GM19463 (cell line): ENCODE data around the gene LMTK3.
"Not testable (repeated sequence)": the region's sequence is repeated elsewhere in the genome, so short reads cannot be mapped to it uniquely, and the experiment has no call there.

Experiments used
- ATAC-seq: cut with Tn5 transposase; IDR thresholded peaks from one replicate; pipeline ENCODE4 v1.9.1; 2021; ENCODE audit warnings: mild to moderate bottlenecking, moderate library complexity; ENCODE audit not compliant: unreplicated experiment

Gene LMTK3

DNA sequence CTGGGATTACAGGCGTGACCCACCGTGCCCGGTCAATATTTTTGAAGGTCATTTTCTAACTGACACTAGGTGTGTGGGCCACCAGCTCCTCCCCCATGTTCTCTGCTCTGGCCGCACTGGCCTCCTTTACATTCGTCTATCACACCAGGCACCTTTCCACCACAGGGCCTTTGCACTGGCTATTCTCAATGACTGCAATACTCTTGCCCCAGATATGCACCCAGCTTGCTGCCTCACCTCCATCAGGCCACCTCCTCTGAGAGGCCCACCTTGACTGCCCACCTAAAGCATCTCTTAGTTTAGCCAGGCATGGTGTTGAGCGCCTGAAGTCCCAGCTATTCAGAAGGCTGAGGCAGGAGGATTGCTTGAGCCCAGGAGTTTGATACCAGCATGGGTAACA lies 30.2 kb upstream of the LMTK3 start:
- ATAC-seq: no peak

DNA sequence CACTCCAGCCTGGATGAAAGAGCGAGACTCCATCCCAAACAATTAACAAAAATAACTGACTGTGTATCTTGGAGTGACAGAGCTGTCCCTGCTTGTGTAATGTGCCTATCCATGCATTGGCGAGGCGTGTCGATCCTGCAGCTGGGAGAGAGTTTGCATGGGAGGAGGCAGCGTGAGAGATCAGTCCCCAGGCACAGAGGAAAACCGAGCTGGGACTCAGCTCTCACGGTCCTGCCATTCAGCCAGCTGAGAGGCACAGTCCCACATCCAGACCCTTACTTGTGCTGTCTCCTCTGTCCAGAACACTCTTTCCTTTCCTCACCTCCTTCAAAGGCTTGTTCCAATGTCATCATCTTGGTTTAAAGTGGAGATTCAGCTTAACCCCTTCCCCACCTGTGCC lies 28.5 kb upstream of the LMTK3 start:
- no peak for ATAC-seq

DNA sequence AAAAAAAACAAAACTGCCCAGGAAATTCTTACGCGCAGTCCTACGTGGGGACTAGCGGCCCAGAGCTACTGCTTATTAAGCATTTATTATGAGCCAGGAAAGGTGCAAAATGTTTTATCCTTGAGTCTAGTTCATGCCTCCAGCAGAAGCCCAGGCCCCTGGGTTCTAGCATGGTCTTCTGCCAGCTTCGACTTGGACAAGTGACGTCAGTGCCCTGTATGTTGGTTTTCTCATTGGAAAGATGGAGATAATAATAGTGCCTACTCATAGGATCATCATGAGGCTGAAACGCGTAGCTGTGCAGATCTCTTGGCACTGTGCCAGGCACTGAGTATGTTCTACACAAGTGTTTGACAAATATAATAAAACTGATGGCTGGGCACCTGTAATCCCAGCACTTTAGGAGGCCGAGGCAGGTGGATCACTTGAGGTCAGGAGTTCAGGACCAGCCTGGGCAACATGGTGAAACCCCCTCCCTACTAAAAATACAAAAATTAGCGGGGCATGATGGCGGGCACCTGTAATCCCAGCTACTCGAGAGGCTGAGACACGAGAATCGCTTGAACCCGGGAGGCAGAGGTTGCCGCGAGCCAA lies 28.0 kb upstream of the LMTK3 start:
- no peak for ATAC-seq

DNA sequence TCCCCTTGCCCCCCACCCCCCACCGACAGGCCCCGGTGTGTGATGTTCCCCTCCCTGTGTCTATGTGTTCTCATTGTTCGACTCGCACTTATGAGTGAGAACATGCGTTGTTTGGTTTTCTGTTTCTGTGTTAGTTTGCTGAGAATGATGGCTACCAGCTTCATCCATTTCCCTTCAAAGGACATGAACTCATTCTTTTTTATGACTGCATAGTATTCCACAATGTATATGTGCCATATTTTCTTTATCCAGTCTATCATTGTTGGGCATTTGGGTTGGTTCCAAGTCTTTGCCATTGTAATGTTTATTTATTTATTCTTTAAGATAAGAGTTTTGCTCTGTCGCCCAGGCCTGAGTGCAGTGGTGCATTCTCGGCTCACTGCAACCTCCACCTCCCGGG lies 26.4 kb upstream of the LMTK3 start:
- not testable (repeated sequence) for ATAC-seq

DNA sequence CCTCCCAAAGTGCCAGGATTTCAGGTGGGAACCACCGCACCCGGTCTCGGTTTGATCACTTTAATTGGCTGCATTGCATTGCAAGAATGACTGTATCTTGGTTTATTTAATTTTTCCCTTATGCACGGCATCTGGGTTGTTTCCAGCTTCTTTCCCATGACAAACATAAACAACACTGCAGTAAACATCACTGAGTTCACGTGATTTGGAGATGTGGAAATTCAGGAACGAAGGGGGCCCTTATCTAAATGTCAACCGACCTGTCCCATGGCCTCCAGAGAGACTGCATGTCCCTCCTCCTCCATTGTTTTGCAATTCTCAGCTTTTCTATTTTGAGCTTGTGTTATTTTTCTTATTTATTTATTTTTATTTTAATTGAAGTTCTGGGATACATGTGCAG lies 25.9 kb upstream of the LMTK3 start:
- ATAC-seq: no peak

DNA sequence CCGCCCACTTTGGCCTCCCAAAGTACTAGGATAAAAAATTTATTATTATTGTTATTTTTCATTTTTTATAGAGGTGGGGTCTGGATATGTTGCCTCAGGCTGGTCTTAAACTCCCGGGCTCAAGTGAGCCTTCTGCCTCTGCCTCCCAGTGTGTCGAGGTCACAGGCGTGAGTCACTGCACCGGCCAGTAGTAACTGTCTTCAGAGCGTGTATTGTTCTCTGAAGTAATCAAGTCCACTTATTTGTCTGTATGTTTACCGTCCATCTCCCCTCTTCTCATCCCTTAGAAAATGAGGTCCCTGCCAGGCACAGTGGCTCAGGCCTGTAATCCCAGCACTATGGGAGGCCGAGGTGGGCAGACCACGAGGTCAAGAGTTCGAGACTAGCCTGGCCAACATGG lies 22.1 kb upstream of the LMTK3 start:
- ATAC-seq: no peak

DNA sequence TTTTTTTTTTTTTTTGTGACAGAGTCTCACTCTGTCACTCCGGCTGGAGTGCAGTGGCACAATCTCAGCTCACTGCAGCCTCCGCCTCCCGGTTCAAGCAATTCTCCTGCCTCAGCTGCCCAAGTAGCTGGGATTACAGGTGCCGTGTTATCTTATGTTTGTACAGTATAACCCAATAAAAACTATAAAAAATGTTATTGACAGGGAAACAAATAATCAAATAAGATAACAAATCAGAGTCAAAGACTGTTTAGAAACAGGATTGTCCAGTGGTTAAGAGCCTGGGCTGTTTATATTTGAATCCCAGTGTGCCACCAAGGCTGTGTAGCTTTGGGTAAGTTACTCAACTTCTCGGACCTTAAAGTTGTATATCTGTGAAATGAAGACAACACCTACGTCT lies 19.1 kb upstream of the LMTK3 start:
- no peak for ATAC-seq

DNA sequence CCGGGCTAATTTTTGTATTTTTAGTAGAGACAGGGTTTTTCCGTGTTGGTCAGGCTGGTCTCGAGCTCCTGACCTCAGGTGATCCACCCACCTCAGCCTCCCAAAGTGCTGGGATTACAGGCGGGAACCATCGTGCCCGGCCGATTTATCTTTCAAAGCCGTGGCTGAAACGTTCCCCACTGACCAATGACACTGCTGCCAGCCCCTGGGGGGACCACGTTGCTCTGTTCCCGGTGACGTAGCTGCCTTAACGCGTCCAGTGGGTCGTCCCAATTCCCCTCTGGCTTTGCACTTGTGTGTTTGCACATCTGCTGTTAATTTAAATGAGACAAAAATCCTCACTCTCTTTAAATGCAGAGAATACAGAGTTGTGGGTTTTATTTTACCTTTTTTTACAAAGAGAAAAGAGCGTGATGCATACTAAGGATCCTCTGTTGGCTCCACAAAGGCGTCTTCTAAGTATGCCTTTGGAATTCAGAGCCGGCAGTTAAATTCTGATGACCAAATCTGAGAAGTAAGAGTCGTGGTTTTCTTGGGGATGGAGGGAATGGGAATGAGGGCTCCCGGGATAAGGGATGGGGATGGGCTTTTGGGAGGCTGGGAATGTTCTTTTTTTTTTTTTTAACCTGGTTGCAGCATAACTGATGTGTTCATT lies 18.6 kb upstream of the LMTK3 start:
- ATAC-seq: no peak

DNA sequence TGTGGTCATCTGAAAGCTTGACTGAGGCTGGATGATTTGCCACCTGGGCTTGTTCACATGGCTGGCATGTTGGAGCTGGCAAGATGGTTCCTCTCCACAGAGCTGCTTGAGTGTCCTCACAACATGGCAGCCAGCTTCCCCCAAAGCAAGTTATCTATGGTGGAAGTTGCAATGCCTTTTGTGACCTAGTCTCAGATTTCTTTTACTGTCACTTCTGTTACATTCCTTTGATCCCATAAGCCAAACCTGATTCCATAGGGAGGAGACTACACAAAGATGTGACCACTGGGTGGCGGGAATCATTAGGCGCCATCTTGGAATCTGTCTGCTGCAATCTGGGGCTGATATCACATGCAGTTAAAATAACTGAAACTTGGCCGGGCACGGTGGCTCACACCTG lies 17.5 kb upstream of the LMTK3 start:
- no peak for ATAC-seq

DNA sequence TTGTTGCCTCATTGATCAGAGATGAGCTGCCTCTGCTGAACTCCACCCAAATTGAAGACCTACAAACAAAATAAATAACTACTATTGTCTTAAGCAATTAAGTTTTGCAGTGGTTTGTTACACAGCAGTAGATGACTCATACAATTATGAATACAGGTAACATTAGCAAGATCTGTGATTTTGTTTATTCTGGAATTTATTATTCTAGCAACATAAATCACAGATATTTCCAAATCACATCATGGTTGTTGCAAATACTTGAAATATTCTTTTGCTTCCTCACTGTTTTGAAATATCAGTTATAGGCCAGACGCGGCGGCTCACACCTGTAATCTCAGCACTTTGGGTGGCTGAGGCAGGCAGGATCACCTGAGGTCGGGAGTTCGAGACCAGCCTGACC lies 13.1 kb upstream of the LMTK3 start:
- no peak for ATAC-seq

DNA sequence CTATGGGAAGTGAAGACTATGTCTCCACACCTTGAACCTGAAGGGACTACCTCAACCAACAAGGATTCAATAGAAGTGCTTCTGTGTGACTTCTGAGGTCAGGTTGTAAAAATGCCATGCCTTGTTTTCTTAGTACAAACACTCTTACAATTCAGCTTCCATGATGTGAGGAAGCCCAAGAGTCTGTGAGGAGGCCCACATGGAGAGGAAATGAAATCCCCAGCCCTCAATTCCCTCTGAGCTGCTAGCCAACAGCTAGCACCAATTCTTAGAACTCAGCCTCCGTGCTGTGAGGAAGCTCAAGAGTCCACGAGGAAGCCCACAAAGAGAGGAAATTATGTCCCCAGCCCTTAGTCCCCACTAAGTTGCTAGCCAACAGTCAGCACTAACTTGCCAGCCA lies 12.6 kb upstream of the LMTK3 start:
- no peak for ATAC-seq

DNA sequence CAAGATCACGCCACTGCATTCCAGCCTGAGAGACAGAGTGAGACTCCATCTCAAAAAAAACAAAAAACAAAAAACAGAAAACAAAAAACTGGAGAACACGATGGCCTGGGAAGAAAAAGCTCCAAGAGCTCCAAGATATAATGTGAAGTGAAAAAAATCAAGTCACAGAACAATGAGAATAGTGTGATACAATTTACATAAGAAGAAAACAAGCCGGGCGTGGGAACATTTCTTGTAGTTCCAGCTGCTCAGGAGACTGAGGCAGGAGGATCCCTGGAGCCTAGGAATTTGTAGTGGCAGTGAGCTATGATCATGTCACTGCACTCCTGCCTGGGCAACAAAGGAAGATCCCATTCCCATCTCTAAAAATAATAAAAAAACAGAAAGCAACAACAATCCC lies 8.5 kb upstream of the LMTK3 start:
- ATAC-seq: no peak

DNA sequence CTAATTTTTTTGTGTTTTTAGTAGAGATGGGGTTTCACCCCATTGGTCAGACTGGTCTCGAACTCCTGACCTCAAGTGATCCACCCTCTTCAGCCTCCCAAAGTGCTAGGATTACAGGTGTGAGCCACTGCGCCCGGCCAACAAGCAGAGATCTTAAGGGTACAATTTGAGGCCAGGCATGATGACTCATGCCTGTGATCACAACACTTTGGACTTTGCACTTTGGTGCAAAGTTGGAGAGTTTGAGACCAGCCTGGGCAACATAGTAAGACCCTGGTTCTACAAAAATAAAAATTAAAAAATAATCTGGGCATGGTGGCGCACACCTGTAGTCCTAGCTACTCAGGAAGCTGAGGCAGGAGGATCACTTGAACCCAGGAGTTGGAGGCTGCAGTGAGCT lies 7.8 kb upstream of the LMTK3 start:
- ATAC-seq: not testable (repeated sequence)

DNA sequence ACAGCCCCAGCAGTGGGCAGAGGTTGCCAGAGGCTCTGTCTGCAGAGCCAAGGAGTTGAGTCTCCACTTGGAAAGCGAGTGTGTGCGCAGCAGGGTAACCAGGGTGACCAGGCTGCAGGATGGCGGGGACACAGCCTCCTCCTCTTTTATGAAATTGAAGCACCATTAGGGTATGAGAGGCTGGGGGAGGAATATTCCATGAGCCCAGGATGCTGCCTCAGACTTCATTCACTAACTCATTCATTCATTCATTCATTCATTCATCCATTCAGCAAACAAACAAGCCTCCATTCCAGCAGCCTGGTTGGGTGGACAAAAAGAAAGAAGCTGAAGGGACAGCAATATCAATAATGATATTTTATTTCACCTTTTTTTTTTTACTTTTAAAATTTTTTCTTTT lies 6.6 kb upstream of the LMTK3 start:
- no peak for ATAC-seq

DNA sequence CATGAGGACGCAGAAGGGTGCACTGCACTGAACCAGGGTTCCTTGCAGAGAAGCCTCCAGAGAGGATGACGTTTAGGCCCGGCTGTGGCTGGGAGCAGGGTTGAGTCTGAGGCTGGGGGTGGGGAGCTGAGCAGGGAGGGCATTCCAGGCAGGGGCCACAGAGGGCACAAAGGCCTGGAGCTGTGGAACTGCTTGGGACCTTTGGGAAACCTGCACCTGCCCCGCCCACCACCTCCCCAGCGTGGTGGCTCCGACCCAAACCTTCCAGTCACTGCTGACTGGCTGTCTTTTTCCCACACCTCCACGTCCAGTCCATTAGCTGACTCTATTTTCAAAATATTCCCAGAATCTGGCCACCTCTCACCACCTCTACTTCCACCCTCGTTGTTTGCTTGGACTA lies 4.9 kb upstream of the LMTK3 start:
- ATAC-seq: no peak

DNA sequence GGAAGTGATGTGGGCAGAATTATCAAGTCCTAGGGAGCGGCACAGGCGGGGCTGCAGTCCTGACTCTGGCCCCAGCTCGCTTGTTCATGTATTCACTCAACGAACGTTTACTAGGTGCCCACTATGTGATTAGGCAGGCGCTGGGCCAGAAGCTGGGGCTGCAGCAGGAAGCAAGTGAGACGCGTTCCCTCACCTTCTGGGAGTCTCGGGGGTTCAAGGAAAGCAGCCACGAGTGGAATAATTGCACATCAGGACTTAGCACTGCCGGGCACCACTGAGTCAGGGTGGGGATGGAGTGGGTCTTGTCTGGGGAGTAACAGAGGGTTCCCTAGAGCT lies 2.5 kb upstream of the LMTK3 start:
- ATAC-seq: no peak

DNA sequence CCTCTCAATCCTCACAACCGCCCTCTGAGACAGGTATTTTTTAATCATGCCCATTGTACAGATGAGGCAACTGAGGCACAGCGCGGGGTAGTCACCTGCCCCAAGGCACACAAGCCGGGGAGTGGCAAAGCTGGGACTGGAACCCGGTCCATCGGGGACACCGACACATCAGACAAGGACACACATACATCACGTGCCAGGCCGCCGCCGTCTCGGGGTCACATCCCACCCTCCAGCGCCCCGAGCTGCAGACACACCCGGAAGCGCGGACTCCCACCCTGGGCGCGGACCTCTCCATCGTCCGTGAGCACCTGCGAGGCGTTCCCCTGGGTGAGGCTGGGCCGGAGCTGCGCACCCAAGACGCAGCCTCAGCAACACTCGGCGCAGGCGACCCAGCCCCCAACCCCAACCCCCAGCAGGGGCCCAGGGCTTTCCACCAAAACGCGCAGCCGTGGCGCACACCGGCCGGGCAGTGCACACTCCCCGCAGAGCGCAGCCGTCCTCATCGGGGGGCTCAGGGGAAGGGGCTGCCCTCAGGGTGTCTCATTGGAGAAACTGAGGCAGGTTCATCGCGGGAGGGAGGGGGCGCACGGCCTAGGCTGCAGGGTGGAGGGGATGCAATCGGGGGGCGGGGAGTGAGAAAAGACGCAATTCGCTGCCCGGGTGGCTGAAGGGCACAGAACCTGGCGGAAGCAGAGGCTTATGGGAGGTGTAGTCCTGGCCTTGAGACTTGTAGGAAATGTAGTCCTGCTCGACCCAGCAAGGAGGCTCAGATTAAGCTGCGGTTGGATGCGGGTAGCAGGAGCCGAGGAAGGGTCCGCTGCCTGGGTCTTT lies 1.9 kb upstream of the LMTK3 start:
- no peak for ATAC-seq

DNA sequence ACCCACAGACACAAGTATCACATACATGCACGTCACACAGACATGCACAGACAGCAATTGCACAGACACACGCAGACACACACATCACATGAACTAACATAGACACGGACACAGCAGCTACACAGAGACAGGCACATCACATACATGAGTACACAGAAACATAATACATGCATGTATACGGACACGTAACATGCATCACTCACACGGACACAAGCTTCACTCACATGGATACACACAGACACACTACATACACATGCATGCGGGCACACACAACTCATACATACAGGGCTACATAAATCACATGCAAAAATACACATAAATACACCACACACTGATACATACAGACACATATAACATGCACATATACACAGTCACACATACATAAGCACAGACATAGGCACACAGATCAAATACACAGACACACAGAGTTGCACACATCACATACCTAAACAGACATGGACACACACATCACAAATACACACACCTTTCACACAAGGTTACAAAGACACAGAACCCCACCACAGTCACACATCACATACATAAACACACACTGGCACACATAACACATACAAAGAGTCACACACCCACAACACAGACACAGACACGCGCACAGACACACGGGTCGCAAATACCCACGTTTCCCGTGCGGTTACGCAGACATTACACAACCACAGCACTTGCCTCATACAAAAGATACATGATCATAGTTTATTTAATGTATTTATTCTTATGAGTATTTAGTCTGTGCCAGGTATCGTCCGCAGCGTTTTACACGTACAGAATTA lies 1.1 kb upstream of the LMTK3 start:
- ATAC-seq: no peak

DNA sequence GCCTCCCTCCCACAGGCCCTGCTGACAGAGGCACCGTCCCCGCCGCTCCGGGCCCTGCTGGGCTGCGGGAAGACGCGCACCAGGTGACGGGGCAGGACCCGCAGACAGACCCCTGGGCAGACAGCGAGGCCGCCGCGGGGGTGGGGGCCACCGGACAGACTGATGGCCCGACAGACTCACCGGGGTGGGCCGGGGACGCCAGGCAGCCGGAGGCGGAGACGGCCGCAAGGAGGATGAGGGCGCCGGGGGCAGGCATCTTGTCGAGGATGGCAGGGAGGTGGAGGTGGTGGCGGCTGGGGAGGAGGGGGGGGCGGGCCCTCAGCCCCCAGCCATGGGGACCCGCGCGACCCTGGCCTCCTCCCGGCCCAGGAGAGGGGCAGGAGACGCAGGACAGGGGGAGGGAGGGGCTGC lies 309 bp downstream of the LMTK3 start:
- ATAC-seq: no peak

DNA sequence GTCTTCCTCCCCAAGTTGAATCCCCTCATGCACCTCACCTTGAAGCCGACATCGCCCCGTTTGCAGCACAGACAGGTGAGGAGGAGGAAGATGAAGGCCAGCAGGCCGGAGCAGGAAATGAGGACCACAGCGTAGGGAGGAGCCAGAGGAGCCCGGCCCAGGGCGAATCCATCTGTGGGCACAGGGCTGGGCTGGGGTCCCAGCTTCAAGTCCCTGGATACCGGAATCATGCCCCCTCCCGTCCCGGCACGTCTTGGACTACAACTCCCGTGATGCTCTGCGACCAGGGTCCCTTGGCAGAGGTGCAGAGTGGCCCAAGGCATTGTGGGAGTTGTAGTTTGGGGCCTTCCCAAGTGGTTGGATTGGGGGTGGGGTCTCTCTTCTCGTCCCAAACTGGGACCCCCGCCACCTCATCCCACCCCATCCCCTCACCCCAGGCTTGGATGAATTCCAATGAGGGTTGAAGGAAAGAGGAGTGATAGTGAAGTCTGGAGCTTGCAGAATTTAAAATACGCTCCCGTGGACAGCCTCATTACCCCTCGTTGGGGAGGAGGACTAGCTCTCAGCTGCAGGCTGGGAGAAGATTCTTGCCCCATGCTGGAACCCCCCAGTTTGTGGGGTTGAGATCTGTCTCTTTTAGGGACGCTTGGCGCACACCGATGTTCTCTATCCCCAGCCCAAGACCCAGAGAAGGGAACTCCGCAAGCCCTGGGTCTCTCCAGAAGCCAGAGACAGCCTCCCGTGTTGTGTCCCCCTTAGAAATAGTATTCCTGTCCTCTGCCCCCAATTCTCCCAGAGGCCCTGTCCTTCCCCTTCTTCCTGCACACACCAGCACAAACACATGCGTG lies 990 bp downstream of the LMTK3 start:
- ATAC-seq: no peak
